Measurements from ENCODE around the gene SPIB. TPM values are rescaled to one million over a fixed set of nuclear protein-coding genes. Genes with fewer than 3 reads are reported as not detected.

SPIB gene
- total RNA-seq (2022; extraction: Qiagen RNA extraction; ENCODE audit: low read depth), result 0.16 to 0.80 TPM (median 0.32 TPM) in 4 of 5 replicates, not detected in the other

DNA sequence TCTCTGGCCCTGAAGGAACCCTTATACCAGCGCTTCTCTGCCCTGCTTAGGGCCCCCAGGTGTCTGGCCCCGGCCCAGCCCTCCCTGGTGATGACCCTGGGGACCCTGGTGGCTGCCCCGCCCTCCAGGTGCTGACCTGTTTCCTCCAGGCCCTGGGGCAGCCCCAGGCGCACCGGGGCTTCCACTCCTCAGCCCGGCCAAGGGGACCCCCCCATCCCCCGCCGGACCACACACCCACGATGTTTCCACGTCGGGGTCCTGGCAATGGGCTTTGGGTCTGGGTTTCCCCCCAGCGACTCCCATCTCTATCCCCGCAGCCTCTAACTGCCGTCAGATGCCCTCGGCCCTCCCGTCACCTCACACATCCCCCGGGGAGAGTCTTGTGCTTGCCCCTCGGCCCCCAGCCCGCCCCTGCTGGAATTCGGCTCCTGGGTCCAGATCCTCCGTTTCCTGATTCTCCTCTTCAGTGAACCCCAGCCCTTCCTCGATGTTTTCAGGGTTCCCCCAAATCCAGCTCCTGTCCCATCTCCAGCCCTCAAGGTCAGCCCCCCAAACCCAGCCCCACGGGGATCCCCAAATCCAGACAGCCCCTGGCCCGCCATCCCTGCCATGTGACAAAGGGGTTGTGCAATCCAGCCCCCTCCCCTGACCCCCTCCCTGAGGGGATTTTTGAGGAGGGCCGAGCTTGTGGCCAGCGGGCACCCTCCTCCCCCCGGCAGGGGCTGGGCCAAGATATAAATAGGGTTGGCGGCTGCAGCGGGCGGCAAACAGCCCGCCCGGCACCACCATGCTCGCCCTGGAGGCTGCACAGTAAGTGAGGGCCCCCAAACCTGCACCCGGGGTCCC is at the start of gene SPIB:
Gene SPIB (plus strand): TSS at position 763 of the 846 bp plus-strand sequence. CDS start 25 bp downstream, at position 788.

DNA sequence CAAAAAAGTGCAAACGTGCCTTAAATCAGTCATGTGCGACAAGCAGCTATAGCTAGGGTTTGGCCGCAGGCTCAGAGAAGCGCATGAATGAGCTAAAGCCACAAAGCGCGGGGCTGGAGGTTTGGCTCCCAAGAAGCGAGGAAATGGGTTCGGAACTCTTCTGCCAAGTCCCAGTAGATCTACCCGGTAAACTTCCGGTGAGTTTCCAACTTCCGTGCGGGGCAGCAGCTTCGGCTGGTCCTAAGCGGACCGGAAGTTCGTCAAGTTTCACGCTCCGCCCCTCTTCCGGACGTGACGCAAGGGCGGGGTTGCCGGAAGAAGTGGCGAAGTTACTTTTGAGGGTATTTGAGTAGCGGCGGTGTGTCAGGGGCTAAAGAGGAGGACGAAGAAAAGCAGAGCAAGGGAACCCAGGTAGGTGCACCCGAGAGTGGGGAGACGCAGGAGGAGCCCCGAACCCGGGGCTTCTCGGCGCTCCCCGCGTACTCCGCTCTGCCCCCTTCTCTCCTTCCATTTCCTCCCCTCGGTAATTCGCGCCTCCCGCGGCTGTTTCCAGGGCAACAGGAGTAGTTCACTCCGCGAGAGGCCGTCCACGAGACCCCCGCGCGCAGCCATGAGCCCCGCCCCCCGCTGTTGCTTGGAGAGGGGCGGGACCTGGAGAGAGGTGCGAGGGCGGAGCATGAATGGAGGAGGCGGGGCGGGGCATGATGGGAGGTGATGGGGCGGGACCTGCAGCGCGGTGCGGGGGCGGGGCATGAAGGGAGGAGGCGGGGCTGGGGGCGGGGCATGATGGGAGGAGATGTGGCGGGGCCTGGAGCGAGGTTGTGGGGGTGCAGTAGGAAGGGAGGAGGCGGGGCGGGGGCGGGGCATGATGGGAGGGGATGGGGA is 42.3 kb upstream of the SPIB start, which contains the start of gene NR1H2:
Gene NR1H2 (plus strand): TSS at position 292 of the 885 bp plus-strand sequence. CDS start 1,149 bp downstream, outside the sequence.

DNA sequence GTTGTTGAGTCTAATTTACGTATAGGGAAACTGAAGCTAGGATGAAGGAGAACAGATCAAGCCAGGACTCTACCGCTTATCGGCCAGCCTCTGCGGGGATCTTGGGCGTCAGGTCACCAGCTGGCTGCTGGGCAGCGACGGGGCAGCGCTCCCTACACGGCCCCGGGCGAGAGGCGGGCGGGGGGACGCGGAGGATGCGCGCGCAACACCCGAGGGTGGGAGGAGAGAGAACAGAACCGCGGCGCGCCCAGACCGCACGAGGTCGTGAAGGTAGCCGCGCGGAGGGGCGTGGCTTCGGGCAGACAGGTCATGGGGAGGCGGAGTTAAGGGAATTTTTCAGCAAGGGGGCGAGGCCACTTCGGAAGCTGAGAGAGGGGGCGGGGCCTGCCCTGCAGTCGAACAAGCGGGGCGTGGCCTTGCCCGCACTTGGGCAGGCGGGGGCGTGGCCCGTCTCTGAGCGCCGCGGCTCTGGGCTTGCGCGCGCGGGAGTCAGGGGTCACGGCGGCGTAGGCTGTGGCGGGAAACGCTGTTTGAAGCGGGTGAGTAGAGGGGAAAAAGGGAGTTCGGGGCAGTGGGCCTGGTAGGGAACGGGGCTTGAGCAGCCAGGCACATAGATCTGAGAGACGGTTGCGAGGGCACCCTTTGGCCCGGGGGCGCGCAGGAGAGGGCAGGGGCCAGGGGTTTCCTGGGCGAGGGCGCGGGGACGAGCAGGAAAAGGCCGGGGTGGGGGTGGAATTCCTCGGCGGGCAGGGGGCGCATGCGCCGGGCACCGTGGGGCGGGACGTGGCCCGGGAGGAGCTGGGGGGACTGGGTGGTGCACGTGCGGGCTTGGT is 34.7 kb upstream of the SPIB start, which contains the start of gene POLD1:
Gene POLD1 (plus strand): TSS at position 496 of the 833 bp plus-strand sequence. CDS start 14,505 bp downstream, outside the sequence.

DNA sequence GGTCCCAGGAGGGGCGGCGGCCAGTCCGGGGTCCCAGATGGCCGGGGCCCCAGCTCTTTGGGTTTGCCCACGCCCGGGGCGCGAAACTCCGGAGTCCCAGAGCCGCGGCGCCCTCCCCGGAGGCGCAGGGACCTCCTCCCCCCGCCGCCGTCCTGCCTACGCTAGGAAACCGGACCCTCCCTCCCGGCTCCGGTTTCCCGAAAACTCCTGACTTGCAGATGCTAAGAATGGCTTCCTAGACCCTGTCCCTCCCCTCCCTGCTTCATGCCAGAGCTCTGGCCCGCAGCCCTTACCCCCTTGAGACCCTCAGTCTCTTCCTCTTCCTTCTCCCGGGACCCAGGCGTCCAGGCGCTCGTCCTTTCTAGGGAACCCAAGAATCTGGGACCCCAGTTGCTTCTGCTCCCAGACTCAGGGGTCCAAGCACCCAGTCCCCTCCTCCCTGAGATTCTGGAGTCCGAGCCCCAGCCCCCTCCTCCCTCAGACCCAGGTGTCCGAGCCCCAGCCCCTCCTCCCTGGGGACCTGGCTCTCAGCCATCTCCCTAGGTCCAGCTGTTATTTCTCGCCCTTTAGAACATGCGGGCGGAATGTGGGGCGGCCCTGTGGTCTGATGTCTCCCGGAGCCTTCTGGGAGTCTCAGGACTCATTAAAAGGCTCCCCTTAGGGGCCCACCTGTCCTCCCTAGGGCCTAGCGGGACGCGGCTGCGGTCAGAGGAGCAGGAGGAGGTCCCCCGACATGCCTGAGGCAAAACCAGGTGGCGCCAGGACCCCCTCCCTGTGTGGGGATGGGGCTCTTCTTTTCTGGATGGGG is 13.7 kb downstream of the SPIB start, which contains the start of gene MYBPC2:
Gene MYBPC2 (plus strand): TSS at position 672 of the 808 bp plus-strand sequence. CDS start 62 bp downstream, at position 734.

DNA sequence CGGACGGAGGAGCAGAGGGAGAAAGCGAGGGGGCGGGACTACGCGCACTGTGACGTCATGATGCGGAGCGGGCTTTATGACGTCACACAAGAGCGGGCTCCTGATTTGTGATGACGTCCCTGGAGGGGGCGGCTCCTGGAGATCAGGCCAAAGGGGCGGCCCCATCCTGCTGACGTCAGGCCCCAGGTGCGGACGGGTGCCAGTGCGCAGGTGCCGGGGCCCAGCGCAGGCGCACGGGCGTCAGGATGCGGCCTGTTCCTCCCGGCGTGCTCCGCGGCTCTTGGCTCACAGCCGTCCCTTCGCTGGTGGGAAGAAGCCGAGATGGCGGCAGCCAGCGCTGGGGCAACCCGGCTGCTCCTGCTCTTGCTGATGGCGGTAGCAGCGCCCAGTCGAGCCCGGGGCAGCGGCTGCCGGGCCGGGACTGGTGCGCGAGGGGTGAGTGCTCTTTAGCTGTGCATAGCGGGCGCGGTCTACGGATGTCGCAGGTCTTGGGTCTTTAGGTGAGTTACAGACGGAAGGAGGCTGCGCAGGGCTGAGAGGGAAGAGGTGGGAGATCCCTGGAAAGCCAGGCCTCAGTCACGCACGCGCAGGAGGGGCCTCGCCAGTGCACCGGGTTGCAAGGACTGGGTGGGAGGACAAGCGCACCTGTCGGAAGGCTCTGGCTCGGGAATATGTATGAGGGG is 57.6 kb downstream of the SPIB start, which contains the start of the genes EMC10 and GARIN5A:
Gene EMC10 (plus strand): TSS at position 284 of the 683 bp plus-strand sequence. CDS start 38 bp downstream, at position 322.
Gene GARIN5A (minus strand): TSS at position 625 of the 683 bp plus-strand sequence. CDS start 460 bp downstream, at position 165.

Other genes starting within 250 kb of the SPIB start
- 4.0 to 7.5 TPM (median 6.7 TPM) in 5 replicates for gene MYH14, start 215.3 kb upstream of the SPIB start, total RNA-seq (2022; extraction: Qiagen RNA extraction; ENCODE audit: low read depth)
- gene KCNC3, start 89.6 kb upstream of the SPIB start, total RNA-seq (2022; extraction: Qiagen RNA extraction; ENCODE audit: low read depth), result 0.78 to 1.7 TPM (median 1.5 TPM) in 5 replicates
- gene NAPSA, start 53.3 kb upstream of the SPIB start, total RNA-seq (2022; extraction: Qiagen RNA extraction; ENCODE audit: low read depth), result 0.48 to 1.6 TPM (median 1.2 TPM) in 5 replicates
- 55.3 to 88.6 TPM (median 84.3 TPM) in 5 replicates for gene NR1H2, start 42.5 kb upstream of the SPIB start, total RNA-seq (2022; extraction: Qiagen RNA extraction; ENCODE audit: low read depth)
- gene POLD1, start 34.6 kb upstream of the SPIB start, total RNA-seq (2022; extraction: Qiagen RNA extraction; ENCODE audit: low read depth), result 42.6 to 91.4 TPM (median 81.7 TPM) in 5 replicates
- gene MYBPC2, start 14.0 kb downstream of the SPIB start, total RNA-seq (2022; extraction: Qiagen RNA extraction; ENCODE audit: low read depth), result not detected in 5 replicates
- 79.6 to 159 TPM (median 151 TPM) in 5 replicates for gene EMC10, start 57.6 kb downstream of the SPIB start, total RNA-seq (2022; extraction: Qiagen RNA extraction; ENCODE audit: low read depth)
- gene GARIN5A, start 57.9 kb downstream of the SPIB start, total RNA-seq (2022; extraction: Qiagen RNA extraction; ENCODE audit: low read depth), result 1.7 to 3.0 TPM (median 2.1 TPM) in 5 replicates
- gene JOSD2, start 92.3 kb downstream of the SPIB start, total RNA-seq (2022; extraction: Qiagen RNA extraction; ENCODE audit: low read depth), result 43.9 to 92.5 TPM (median 82.2 TPM) in 5 replicates
- gene ASPDH, start 95.0 kb downstream of the SPIB start, total RNA-seq (2022; extraction: Qiagen RNA extraction; ENCODE audit: low read depth), result not detected in 5 replicates
- 0.38 to 0.68 TPM (median 0.58 TPM) in 5 replicates for gene LRRC4B, start 149.5 kb downstream of the SPIB start, total RNA-seq (2022; extraction: Qiagen RNA extraction; ENCODE audit: low read depth)
- gene SYT3, start 220.9 kb downstream of the SPIB start, total RNA-seq (2022; extraction: Qiagen RNA extraction; ENCODE audit: low read depth), result 0.39 to 0.93 TPM (median 0.66 TPM) in 5 replicates
- 3.9 to 12.5 TPM (median 10.5 TPM) in 5 replicates for gene C19orf81, start 230.5 kb downstream of the SPIB start, total RNA-seq (2022; extraction: Qiagen RNA extraction; ENCODE audit: low read depth)

Data from A549 treated with ZK216348 at 1 μM for 4 hours (cell line).